ENCODE results near the gene MITF.

- TF ChIP-seq CTCF (IDR thresholded peaks at IDR 0.05) (no peak), POLR2AphosphoS5 (IDR thresholded peaks at IDR 0.05) (no peak), POLR2A (IDR thresholded peaks at IDR 0.05) (no peak)
These were observed 231.6 kb downstream of the MITF start for GRCh38 chr3:69970827-69971226.

All from suprapubic skin (tissue), 4 donors.